ENCODE results near the gene AKAP9.

DNA sequence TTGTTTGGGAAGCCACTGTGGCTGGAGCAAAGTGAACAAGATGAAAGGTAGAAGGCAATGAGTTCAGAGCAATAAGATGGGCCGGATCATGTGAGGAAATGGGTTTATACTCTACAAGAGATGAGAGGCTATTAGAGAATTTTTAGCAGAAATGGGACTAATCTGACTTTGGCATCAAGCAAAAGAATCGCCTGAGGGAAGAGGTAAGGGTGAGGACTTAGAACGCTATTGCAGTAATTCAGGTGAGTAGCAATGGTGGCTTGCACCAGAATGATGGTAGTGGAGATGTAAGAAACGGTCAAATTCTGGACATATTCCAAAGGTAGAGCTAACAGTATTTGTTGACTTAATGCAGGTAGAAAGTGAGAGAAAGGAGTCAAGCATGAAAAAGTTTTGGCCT is 29.5 kb upstream of the AKAP9 start:
- TF ChIP-seq, protein P1, sequence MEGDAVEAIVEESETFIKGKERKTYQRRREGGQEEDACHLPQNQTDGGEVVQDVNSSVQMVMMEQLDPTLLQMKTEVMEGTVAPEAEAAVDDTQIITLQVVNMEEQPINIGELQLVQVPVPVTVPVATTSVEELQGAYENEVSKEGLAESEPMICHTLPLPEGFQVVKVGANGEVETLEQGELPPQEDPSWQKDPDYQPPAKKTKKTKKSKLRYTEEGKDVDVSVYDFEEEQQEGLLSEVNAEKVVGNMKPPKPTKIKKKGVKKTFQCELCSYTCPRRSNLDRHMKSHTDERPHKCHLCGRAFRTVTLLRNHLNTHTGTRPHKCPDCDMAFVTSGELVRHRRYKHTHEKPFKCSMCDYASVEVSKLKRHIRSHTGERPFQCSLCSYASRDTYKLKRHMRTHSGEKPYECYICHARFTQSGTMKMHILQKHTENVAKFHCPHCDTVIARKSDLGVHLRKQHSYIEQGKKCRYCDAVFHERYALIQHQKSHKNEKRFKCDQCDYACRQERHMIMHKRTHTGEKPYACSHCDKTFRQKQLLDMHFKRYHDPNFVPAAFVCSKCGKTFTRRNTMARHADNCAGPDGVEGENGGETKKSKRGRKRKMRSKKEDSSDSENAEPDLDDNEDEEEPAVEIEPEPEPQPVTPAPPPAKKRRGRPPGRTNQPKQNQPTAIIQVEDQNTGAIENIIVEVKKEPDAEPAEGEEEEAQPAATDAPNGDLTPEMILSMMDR (IDR thresholded peaks at IDR 0.05; ENCODE audit: low read depth, low read length) = no peak
- no peak for TF ChIP-seq MYC (IDR thresholded peaks at IDR 0.05; ENCODE audit: low read depth, low read length)
